Esophagus muscularis mucosa (tissue), 4 donors: ENCODE results near the gene TSN. TPM values are rescaled to one million over a fixed set of nuclear protein-coding genes. Genes with fewer than 3 reads are reported as not detected.
"Not testable (repeated sequence)": the region's sequence is repeated elsewhere in the genome, so short reads cannot be mapped to it uniquely, and the experiment has no call there.

Experiments used
- DNase-seq: peaks from one replicate; pipeline ENCODE4 v3.0.0-alpha.2; 2017; ENCODE audit errors: extremely low spot score
- H3K27ac ChIP-seq, 4 donors: fragments of 200-600 bp; sonication (generic); replicated peaks in 1 of 4; 1 replicate in 3 of 4; 2 replicates in 1 of 4; pipeline ENCODE4 v1.5.1; 2016 to 2019; ENCODE audit warnings: mild to moderate bottlenecking in 1 of 4
- H3K27me3 ChIP-seq, 4 donors: fragments of 200-600 bp; sonication (generic); one replicate each; pipeline versions ENCODE4 v1.5.1 to v1.6.0; 2016 to 2019
- H3K36me3 ChIP-seq, 4 donors: fragments of 200-600 bp; sonication (generic); one replicate each; pipeline ENCODE4 v1.5.1; 2016 to 2019
- H3K4me1 ChIP-seq, 4 donors: fragments of 200-600 bp; sonication (generic); one replicate each; pipeline ENCODE4 v1.5.1; 2016 to 2019
- H3K4me3 ChIP-seq, 4 donors: fragments of 200-600 bp; sonication (generic); 1 replicate in 2 of 4; 2 replicates in 2 of 4; pipeline ENCODE4 v1.5.1; 2016 to 2019; ENCODE audit warnings: mild to moderate bottlenecking in 4 of 4, moderate library complexity in 1 of 4
- H3K9me3 ChIP-seq, 4 donors: fragments of 200-600 bp; sonication (generic); 1 replicate in 3 of 4; 2 replicates in 1 of 4; pipeline ENCODE4 v1.5.1; 2016 to 2019
- EP300 ChIP-seq: sonication (generic); formaldehyde crosslinking; IDR thresholded peaks from one replicate; pipeline ENCODE4 v1.6.1; 2017; ENCODE audit warnings: antibody characterized with exemption
- POLR2A ChIP-seq: fragments of 450-650 bp; IDR thresholded peaks from one replicate; pipeline ENCODE4 v1.6.1; 2017; ENCODE audit warnings: antibody characterized with exemption, moderate library complexity, mild to moderate bottlenecking, low read depth
- POLR2AphosphoS5 ChIP-seq, 2 donors: sonication (generic); formaldehyde crosslinking; IDR thresholded peaks; one replicate each; pipeline ENCODE4 v1.6.1; 2017; ENCODE audit warnings: antibody characterized with exemption in 2 of 2
- WGBS: methylation state at CpG from one replicate; pipeline ENCODE4 v1.1.5; 2018; 5-methylcytosine and 5-hydroxymethylcytosine counted together
- intact Hi-C: fragments of 100-400 bp; cut with DNase I; formaldehyde crosslinking; loops from one replicate; pipeline ENCODE4 v1.15.1; 2023
- total RNA-seq, 4 donors: library from RNA; depleted of rRNA; stranded (reverse); fragments of >200 nt; gene quantifications; one replicate each; pipeline versions ENCODE4 v1.1.0 to v1.2.1, GENCODE V29; 2016
- TF ChIP-seq, protein P1 (sequence below), 3 experiments: fragments of 200-600 bp in 2 of 3; fragments of 450-650 bp in 1 of 3; sonication (generic) in 2 of 3; IDR thresholded peaks; one replicate each; pipeline ENCODE4 v1.5.1; 2017 to 2019; ENCODE audit warnings: antibody characterized with exemption in 3 of 3, mild to moderate bottlenecking in 2 of 3, moderate library complexity in 1 of 3

TSN gene
- total RNA-seq, 4 donors from 2014 or later = 24.5 to 33.6 (median 26.3) TPM

DNA sequence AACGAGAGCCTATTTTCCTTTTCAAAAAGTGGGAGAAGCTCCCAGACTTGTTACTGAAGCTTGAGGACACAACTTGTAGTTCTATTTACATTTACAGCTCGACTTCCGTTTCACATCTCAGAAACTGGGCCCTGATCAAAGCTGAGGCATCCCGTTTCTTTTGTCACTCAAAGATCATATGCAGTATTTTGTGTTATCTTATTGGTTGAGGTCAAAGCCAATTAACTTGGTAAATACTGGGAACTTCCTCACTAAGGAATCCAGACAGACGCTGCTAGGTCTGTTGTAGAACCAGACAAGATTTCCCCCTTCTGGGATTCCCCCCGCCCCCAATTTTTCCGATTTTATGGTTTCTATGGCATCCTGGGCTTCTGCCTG is 50.3 kb downstream of the TSN start:
- no peaks in the 10 kb centered on the region for H3K4me1 ChIP-seq
- DNase-seq = no peak
- no peaks in the 10 kb centered on the region for H3K36me3 ChIP-seq
- intact Hi-C loops = no loop called here
- no peak for TF ChIP-seq EP300
- no peak for TF ChIP-seq POLR2A
- no peak for TF ChIP-seq POLR2AphosphoS5 (IDR thresholded peaks at IDR 0.05)
- TF ChIP-seq, protein P1, sequence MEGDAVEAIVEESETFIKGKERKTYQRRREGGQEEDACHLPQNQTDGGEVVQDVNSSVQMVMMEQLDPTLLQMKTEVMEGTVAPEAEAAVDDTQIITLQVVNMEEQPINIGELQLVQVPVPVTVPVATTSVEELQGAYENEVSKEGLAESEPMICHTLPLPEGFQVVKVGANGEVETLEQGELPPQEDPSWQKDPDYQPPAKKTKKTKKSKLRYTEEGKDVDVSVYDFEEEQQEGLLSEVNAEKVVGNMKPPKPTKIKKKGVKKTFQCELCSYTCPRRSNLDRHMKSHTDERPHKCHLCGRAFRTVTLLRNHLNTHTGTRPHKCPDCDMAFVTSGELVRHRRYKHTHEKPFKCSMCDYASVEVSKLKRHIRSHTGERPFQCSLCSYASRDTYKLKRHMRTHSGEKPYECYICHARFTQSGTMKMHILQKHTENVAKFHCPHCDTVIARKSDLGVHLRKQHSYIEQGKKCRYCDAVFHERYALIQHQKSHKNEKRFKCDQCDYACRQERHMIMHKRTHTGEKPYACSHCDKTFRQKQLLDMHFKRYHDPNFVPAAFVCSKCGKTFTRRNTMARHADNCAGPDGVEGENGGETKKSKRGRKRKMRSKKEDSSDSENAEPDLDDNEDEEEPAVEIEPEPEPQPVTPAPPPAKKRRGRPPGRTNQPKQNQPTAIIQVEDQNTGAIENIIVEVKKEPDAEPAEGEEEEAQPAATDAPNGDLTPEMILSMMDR (IDR thresholded peaks at IDR 0.05) = no peak
- no peaks in the 10 kb centered on the region for H3K27me3 ChIP-seq
- H3K27ac ChIP-seq = no peak overlapping the region
- no peak overlapping the region for H3K4me3 ChIP-seq
- H3K9me3 ChIP-seq = peaks cover 0 to 14% (median 11%) of the 10 kb centered on the region in 4 donors
- WGBS = 74% methylated on average over 7 of the region's 7 CpGs

DNA sequence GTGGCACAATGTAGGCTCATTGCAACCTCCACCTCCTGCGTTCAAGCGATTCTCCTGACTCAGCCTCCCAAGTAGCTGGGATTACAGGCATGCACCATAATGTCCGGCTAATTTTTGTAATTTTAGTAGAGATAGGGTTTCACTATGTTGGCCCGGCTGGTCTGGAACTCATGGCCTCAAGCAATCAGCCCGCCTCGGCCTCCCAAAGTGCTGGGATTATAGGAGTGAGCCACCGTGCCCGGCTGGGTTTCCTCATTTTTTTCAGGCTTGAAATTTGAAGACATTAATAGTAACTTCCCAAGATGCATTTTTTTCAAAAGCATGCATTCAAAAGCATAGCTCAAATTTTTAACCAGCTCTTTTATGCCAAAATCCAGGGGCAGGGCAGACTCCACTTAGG is 52.3 kb downstream of the TSN start:
- H3K9me3 ChIP-seq, H3K4me3 ChIP-seq, H3K4me1 ChIP-seq, H3K36me3 ChIP-seq, H3K27ac ChIP-seq, intact Hi-C loops, H3K27me3 ChIP-seq, DNase-seq: not testable (repeated sequence)
- 91% methylated on average over 8 of the region's 8 CpGs for WGBS

DNA sequence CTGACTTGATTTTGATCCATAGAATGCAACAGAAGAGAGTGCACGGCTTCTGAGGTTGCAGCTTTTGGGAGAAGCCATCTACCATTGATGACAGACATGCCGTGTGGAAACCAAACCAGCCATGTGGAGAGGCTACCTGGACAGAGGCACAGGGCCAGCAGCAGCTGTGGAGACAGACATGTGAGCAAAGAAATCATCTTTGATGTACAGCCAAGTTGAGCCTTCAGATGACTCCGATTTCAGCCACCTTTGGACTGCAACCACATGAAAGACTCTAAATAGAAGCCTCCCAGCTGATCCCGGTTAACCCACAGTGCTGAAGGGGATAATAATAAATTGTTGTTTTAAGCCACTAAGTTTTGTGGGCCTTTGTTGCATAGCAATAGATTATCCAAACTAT is 54.2 kb downstream of the TSN start:
- H3K27me3 ChIP-seq = no peaks in the 10 kb centered on the region
- TF ChIP-seq, protein P1 (IDR thresholded peaks at IDR 0.05) = no peak
- TF ChIP-seq POLR2AphosphoS5 (IDR thresholded peaks at IDR 0.05) (no peak), POLR2A (no peak), EP300 (no peak)
- no peaks in the 10 kb centered on the region for H3K36me3 ChIP-seq
- DNase-seq = no peak
- WGBS = 51% methylated on average over 4 of the region's 4 CpGs
- peaks cover 0 to 8% (median 7%) of the 10 kb centered on the region in 4 donors for H3K4me1 ChIP-seq
- intact Hi-C loops = no loop called here
- H3K27ac ChIP-seq = no peak overlapping the region
- no peak overlapping the region for H3K4me3 ChIP-seq
- no peaks in the 10 kb centered on the region for H3K9me3 ChIP-seq

DNA sequence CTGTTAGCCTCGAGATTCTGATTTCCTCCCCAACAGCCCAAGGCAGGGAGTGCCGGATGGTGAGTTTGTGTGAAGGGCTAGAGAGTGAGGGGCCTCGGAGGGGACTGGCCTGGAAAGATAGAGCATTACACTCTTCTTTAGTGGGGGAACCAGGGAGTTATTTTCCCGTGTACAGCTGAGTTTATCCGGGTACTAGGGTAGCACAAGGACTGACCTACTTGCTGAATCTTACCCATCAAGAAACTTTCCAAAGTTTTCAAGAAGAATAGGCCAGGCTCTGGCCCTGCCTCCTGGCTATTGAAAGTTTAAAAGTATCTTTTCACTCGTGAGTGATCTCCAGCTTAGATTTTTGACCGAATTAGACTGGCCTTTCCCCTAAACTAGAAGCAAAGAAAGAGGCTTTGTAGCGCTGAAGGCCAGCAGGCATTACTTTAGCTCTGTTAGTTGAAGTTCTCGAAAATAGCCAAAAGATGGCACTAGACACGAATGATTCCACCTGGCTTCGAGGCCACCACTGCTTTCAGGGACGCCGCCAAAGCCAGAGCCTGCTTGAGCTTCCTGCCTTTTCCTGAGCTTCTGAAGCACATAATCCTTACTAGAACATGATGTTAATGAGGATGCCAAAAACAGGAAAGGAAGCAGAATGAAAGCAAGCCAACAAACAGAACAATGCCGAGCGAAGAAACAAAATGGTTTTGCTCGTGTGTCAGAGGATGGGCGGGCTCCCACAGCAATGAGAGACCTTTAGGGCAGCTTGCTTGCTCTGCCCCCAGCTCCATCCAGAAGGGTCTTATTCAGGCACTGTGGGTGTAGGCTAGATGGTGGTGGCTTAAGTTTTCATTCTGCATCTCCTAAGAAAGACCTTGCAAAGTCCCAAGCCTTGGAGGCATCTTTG is 55.8 kb downstream of the TSN start:
- H3K36me3 ChIP-seq = no peaks in the 10 kb centered on the region
- TF ChIP-seq POLR2AphosphoS5 (IDR thresholded peaks at IDR 0.05) (no peak), EP300 (no peak), POLR2A (no peak)
- TF ChIP-seq, protein P1 (IDR thresholded peaks at IDR 0.05) = peak; percentile 47 to 64 (median 48)
- 31% methylated on average over 17 of the region's 17 CpGs for WGBS
- no peaks in the 10 kb centered on the region for H3K9me3 ChIP-seq
- intact Hi-C loops = no loop called here
- DNase-seq = no peak
- H3K27me3 ChIP-seq = no peaks in the 10 kb centered on the region
- H3K27ac ChIP-seq = no peak overlapping the region
- no peak overlapping the region for H3K4me3 ChIP-seq
- peaks cover 0 to 8% (median 7%) of the 10 kb centered on the region in 4 donors for H3K4me1 ChIP-seq

DNA sequence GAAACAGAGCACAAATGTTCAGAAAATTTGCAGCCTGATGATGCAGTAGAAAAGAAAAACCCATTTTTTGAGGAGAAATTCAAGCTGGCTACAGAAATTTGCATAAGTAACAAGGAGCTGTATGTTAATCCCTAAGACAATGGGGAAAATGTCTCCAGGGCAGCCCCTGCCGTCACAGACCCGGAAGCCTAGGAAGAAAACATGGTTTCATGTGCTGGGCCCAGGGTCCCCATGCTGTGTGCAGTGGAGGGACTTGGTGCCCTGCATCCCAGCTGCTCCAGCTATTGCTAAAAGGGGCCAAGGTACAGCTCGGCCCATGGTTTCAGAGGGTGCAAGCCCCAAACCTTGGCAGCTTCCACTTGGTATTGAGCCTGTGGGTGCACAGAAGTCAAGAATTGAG is 57.6 kb downstream of the TSN start:
- intact Hi-C loops, H3K36me3 ChIP-seq, H3K27ac ChIP-seq, H3K4me1 ChIP-seq, H3K9me3 ChIP-seq, DNase-seq, H3K27me3 ChIP-seq, H3K4me3 ChIP-seq: not testable (repeated sequence)
- WGBS = 96% methylated on average over 2 of the region's 3 CpGs
